ENCODE results near the gene FHL3.

Gene FHL3

DNA sequence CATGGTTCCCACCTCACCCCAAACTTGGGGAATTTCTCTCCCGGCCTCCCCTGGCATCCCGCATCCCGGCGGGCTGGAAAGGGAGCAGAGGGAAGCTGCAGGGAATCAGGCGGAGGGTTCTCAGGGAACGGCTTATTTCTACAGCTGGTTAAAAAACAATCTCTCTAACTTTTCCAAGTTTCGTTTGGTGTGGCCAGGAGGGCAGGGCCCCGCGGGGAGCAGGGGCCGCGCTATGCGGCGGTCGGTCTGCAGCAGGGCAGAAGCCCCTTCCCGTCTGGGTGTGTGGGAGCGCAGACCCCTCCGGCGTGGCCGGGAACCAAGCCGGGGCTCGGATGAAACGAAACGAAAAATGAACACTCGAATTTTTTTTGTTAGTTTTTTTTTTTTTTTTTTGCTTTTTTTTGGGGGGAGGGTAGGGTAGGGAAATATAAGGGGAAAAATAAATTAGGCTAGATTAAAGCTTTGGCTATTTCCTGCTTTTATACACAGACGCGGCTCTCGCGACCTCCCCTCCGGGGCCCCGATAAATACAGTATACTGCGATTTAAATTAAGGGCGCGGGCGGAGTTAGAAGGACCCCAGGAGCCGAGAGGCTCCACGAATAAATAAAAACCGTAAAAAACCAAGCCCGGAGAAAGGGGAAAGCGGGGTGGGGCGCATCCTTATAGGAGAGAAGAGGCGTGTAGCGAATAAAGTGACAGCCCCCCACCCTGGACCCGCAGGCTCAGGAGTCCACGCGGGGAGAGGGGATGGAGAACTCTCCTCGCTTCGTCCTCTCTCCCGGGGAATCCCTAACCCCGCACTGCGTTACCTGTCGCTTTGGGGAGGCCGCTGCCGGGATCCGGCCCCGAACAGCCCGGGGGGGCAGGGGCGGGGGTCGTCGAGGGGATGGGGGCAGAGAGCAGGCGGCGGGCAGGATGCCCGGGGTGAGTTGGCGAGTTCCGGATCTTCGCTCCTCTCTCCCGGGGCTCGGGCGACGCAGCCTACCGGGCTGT lies 39.2 kb upstream of the FHL3 start:
- TF ChIP-seq, protein P1, sequence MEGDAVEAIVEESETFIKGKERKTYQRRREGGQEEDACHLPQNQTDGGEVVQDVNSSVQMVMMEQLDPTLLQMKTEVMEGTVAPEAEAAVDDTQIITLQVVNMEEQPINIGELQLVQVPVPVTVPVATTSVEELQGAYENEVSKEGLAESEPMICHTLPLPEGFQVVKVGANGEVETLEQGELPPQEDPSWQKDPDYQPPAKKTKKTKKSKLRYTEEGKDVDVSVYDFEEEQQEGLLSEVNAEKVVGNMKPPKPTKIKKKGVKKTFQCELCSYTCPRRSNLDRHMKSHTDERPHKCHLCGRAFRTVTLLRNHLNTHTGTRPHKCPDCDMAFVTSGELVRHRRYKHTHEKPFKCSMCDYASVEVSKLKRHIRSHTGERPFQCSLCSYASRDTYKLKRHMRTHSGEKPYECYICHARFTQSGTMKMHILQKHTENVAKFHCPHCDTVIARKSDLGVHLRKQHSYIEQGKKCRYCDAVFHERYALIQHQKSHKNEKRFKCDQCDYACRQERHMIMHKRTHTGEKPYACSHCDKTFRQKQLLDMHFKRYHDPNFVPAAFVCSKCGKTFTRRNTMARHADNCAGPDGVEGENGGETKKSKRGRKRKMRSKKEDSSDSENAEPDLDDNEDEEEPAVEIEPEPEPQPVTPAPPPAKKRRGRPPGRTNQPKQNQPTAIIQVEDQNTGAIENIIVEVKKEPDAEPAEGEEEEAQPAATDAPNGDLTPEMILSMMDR (IDR thresholded peaks at IDR 0.05): no peak
- peaks cover 100% of the 10 kb centered on the region for H3K27me3 ChIP-seq
- H3K4me1 ChIP-seq (ENCODE audit: control insufficient read depth in 1 of 2, insufficient read depth in 1 of 2, low read depth in 1 of 2, low read length in 1 of 2): peaks cover 11 to 26% of the 10 kb centered on the region in 2 experiments
- no peaks in the 10 kb centered on the region for H3K9me3 ChIP-seq
- no peak overlapping the region for H3K27ac ChIP-seq
- H3K36me3 ChIP-seq: no peaks in the 10 kb centered on the region
- no peak overlapping the region for H3K4me3 ChIP-seq (ENCODE audit: low read depth in 1 of 2, low read length in 1 of 2)

GRCh38 chr1:38043036-38043747 lies 37.9 kb upstream of the FHL3 start:
- H3K4me3 ChIP-seq (ENCODE audit: low read depth in 1 of 2, low read length in 1 of 2): no peak overlapping the region
- peaks cover 99% of the 10 kb centered on the region for H3K27me3 ChIP-seq
- TF ChIP-seq, protein P1 (IDR thresholded peaks at IDR 0.05): no peak
- peaks cover 11 to 26% of the 10 kb centered on the region in 2 experiments for H3K4me1 ChIP-seq (ENCODE audit: control insufficient read depth in 1 of 2, insufficient read depth in 1 of 2, low read depth in 1 of 2, low read length in 1 of 2)
- no peaks in the 10 kb centered on the region for H3K9me3 ChIP-seq
- H3K27ac ChIP-seq: no peak overlapping the region
- H3K36me3 ChIP-seq: no peaks in the 10 kb centered on the region

DNA sequence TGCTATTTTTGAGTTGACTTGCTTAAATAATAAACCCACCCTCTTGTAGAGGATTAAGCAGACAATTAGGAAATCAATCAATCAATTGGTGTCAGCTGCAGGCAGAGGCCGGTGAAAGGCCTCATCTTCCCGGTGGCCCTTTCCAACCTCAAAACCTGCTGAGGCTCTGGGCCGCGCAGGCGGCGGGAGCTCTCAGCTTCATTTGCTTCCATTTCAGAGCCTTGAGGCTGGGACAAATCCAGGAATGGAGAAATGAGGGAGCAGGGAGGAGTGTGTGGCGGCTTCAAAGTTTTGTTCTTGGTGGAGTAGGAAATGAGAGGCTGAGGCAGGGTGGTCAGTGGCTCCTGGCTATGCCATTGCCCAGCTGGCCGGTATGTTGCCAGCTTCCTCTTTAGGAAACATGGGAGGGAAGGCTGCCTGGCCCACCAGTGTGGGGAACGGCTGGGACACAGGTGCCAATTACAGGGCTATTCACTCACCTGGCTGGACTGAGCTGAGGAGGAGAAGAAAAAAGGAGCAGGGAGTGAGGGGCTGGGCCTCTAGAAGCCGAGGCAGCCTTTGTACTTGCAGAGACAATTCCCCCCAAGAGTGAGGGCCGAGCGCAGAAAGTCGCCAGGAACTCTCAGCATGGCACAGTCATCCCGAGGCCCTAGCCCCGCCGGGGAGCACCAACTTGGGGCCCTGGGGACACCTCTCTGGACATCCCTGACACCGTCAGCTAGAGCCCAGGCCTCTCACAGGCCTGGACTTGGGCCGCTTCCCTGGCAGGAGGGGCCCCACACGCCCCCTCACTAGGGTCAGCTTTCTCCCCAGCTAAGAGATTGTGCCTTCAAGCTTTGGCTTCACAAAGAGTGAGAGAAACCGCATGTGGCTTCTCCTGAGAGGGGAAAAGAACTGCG lies 36.9 kb upstream of the FHL3 start:
- peaks cover 99% of the 10 kb centered on the region for H3K27me3 ChIP-seq
- H3K9me3 ChIP-seq: no peaks in the 10 kb centered on the region
- H3K4me1 ChIP-seq (ENCODE audit: control insufficient read depth in 1 of 2, insufficient read depth in 1 of 2, low read depth in 1 of 2, low read length in 1 of 2): peaks cover 11 to 22% of the 10 kb centered on the region in 2 experiments
- TF ChIP-seq, protein P1 (IDR thresholded peaks at IDR 0.05): no peak
- no peak overlapping the region for H3K27ac ChIP-seq
- no peak overlapping the region for H3K4me3 ChIP-seq (ENCODE audit: low read depth in 1 of 2, low read length in 1 of 2)
- H3K36me3 ChIP-seq: no peaks in the 10 kb centered on the region

DNA sequence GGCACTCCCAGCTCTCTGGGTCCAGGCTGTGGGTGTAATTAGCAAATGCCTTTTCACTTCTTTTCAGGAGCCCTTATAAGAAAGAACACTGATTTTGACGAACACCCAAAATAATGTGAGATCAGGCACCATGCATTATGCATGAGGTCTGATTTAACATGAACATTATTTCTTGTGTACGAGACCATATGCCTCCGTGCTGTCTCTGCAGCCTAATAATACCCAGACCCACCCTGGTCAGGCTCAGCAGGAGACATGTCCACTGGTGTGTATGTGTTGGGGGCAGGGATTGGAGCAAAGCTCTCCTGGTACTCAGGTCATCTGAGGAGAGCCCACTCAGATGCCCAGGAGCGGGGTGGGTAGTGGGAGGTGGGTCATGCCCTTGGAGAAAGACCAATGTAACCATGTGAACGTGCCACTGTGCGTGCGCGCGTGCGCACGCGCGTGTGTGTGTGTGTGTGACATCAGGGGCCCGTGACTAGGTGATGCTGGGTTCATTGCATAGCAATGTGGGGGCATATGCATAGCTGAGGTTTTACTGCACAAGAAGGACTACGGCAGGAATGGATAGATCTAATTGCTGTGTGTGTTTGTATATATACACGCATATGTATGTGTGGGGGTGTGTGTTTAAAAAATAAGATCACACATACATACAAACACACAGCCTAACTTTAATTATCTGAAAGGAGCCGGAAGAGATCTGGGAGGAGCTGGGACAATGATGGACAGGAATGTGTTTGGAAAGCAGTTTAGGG lies 34.2 kb upstream of the FHL3 start:
- TF ChIP-seq, protein P1 (IDR thresholded peaks at IDR 0.05): no peak
- no peak overlapping the region for H3K27ac ChIP-seq
- H3K4me1 ChIP-seq (ENCODE audit: control insufficient read depth in 1 of 2, insufficient read depth in 1 of 2, low read depth in 1 of 2, low read length in 1 of 2): peaks cover 3 to 5% of the 10 kb centered on the region in 2 experiments
- H3K27me3 ChIP-seq: peaks cover 74% of the 10 kb centered on the region
- no peak overlapping the region for H3K4me3 ChIP-seq (ENCODE audit: low read depth in 1 of 2, low read length in 1 of 2)
- no peaks in the 10 kb centered on the region for H3K36me3 ChIP-seq
- H3K9me3 ChIP-seq: no peaks in the 10 kb centered on the region

All from neutrophil (primary cell).